Gastroesophageal sphincter (tissue), 3 donors: Measurements from ENCODE around the gene FCN2.

Experiments used
- CTCF ChIP-seq, 4 experiments: fragments of 200-600 bp in 2 of 4; fragments of 450-650 bp in 2 of 4; sonication (generic) in 1 of 4; IDR thresholded peaks; one replicate each; pipeline ENCODE4 v1.5.1; 2017 to 2019; ENCODE audit warnings: antibody characterized with exemption in 4 of 4, mild to moderate bottlenecking in 2 of 4, moderate library complexity in 2 of 4
- EP300 ChIP-seq: sonication (generic); formaldehyde crosslinking; IDR thresholded peaks from one replicate; pipeline ENCODE4 v1.6.1; 2017; ENCODE audit warnings: antibody characterized with exemption, mild to moderate bottlenecking
- POLR2A ChIP-seq, 2 donors: fragments of 450-650 bp; IDR thresholded peaks; one replicate each; pipeline ENCODE4 v1.6.1; 2017; ENCODE audit warnings: antibody characterized with exemption in 2 of 2, mild to moderate bottlenecking in 2 of 2, moderate library complexity in 1 of 2
- POLR2AphosphoS5 ChIP-seq: sonication (generic); formaldehyde crosslinking; IDR thresholded peaks from one replicate; pipeline ENCODE4 v1.6.1; 2017; ENCODE audit warnings: antibody characterized with exemption

- TF ChIP-seq CTCF (IDR thresholded peaks at IDR 0.05) (no peak), POLR2A (IDR thresholded peaks at IDR 0.05) (no peak), POLR2AphosphoS5 (no peak), EP300 (no peak)
These were observed 41.8 kb upstream of the FCN2 start for GRCh38 chr9:134838651-134839454.
